Activated naive CD4-positive, alpha-beta T cell treated with anti-CD3 and anti-CD28 coated beads, Interleukin-2, amount 10 ng/mL, durations not matched to agents 7 days and 5 days (primary cell): ENCODE data around the gene VN1R5.

Source experiments
- CTCF ChIA-PET: fragments of 350-600 bp; sonication (Branson Sonifier 250); formaldehyde crosslinking; loops from one replicate; lab custom pipeline; 2021; ENCODE audit warnings: antibody characterized with exemption; lab: Charles Lee
- DNase-seq: peaks from one replicate; pipeline ENCODE4 v3.0.0-alpha.2; 2020
- H3K27ac Mint-ChIP-seq: one replicate; pipeline ENCODE4 v1.8.0; 2021; ENCODE audit warnings: mild to moderate bottlenecking, moderate library complexity, mixed read lengths
- H3K27me3 Mint-ChIP-seq: one replicate; pipeline ENCODE4 v1.8.0; 2021; ENCODE audit warnings: mild to moderate bottlenecking, mixed read lengths
- H3K36me3 Mint-ChIP-seq: one replicate; pipeline ENCODE4 v1.8.0; 2021; ENCODE audit warnings: mixed read lengths
- H3K4me1 Mint-ChIP-seq: one replicate; pipeline ENCODE4 v1.8.0; 2021; ENCODE audit warnings: mixed read lengths
- H3K4me3 Mint-ChIP-seq: one replicate; pipeline ENCODE4 v1.8.0; 2021; ENCODE audit warnings: mild to moderate bottlenecking, moderate library complexity, mixed read lengths
- H3K9me3 Mint-ChIP-seq: one replicate; pipeline ENCODE4 v1.8.0; 2021; ENCODE audit warnings: mixed read lengths

VN1R5 gene

DNA sequence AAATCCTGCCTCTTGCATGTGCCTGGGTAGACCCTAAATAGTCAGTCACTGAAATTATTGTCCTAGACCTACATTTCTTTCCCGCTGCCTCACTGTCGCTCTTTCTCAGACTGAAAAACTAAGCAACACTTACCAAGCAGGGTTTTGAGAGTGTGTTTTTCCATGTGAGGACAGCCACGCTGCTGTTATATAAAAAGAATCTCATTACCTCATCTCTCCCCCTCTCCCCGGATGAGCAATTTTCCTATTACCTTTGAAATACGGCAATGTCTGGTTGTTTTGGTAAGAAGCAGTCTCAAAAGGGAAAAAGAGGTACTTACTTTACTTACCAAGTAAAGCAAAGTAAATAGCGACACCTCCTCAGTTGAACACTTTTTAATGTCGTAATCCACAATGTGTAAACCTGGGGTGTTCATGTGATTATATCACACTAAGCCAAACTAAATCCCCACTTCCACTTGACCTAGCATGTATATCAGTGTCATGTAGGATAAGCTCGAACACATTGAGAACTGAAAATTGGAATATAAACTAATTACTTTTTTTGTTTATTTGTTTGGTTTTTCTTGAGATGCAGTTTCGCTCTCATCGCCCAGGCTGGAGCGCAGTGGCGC lies 12.2 kb upstream of the VN1R5 start:
- no peak for DNase-seq
- Mint-ChIP-seq H3K9me3 (peaks cover 17% of the 10 kb centered on the region), H3K36me3 (no peaks in the 10 kb centered on the region), H3K4me3 (no peak overlapping the region), H3K4me1 (no peaks in the 10 kb centered on the region), H3K27ac (no peak overlapping the region), H3K27me3 (no peaks in the 10 kb centered on the region)
- CTCF ChIA-PET: no interaction called here

DNA sequence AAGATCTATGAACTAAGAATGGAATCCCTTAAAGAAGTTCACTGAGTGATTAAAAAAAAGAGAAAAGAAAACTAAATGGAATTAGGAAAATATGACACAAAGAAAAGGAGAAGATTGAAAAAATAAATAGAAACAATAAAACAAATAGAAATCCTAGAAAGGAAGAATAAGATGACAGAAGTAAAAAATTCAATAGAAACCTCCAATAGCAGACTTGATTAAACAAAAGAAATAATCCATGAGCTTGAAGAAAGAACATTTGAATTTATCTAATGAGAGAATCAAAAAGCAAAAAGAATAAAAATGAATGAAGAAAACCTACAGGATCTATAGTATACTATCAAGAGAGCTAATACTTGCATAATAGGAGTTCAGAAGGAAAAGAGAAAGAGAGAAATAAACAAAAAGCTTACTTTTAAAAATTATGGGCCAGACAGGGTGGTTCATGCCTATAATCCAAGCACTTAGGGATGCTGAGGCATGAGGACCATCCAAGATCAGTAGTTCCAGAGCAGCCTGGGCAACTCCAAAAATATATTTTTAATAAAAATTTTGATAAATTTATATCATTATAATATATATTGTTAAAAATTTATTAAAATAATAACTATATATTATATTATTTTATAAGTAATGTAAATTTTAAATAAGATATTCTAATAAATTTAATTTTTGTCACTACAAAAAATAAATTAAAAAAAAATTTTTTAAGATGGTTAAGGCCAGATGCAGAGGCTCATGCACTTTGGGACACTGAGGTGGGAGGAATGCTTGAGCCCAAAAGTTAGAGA lies 9.4 kb upstream of the VN1R5 start:
- CTCF ChIA-PET: no interaction called here
- Mint-ChIP-seq H3K4me3 (no peak overlapping the region), H3K9me3 (peaks cover 24% of the 10 kb centered on the region), H3K27ac (no peak overlapping the region), H3K36me3 (no peaks in the 10 kb centered on the region), H3K27me3 (no peaks in the 10 kb centered on the region), H3K4me1 (no peaks in the 10 kb centered on the region)
- no peak for DNase-seq

DNA sequence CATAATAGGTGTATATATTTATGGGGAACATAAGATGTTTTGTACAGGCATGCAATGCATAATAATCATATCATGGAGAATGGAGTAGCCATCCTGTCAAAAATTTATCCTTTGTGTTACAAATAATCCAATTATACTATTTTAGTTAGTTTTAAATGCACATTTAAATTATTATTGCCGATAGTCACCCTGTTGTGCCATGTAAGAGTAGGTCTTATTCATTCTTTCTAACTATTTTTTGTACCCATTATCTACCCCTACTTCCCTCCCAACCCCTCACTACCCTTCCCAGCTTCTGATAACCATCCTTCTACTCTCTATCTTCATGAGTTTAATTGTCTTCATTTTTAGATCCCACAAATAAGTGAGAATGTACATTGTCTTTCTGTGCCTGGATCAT lies 8.3 kb upstream of the VN1R5 start:
- Mint-ChIP-seq H3K4me1 (no peaks in the 10 kb centered on the region), H3K36me3 (no peaks in the 10 kb centered on the region), H3K27me3 (no peaks in the 10 kb centered on the region), H3K27ac (no peak overlapping the region), H3K4me3 (no peak overlapping the region), H3K9me3 (peaks cover 24% of the 10 kb centered on the region)
- CTCF ChIA-PET: no interaction called here
- DNase-seq: no peak

GRCh38 chr1:247266053-247266452 lies 10.2 kb downstream of the VN1R5 start:
- Mint-ChIP-seq H3K4me1 (no peaks in the 10 kb centered on the region), H3K9me3 (peaks cover 4% of the 10 kb centered on the region), H3K4me3 (no peak overlapping the region), H3K27ac (no peak overlapping the region), H3K27me3 (no peaks in the 10 kb centered on the region), H3K36me3 (no peaks in the 10 kb centered on the region)
- CTCF ChIA-PET: no interaction called here
- no peak for DNase-seq

GRCh38 chr1:247268390-247269045 lies 12.6 kb downstream of the VN1R5 start:
- Mint-ChIP-seq H3K9me3 (peaks cover 13% of the 10 kb centered on the region), H3K4me1 (no peaks in the 10 kb centered on the region), H3K36me3 (no peaks in the 10 kb centered on the region), H3K4me3 (no peak overlapping the region), H3K27ac (no peak overlapping the region), H3K27me3 (no peaks in the 10 kb centered on the region)
- DNase-seq: no peak
- CTCF ChIA-PET: interaction anchor here (1.2 kb wide), 1 partner anchor 64 kb away, joined by 3 read pairs; no protein-coding TSS in a partner anchor

DNA sequence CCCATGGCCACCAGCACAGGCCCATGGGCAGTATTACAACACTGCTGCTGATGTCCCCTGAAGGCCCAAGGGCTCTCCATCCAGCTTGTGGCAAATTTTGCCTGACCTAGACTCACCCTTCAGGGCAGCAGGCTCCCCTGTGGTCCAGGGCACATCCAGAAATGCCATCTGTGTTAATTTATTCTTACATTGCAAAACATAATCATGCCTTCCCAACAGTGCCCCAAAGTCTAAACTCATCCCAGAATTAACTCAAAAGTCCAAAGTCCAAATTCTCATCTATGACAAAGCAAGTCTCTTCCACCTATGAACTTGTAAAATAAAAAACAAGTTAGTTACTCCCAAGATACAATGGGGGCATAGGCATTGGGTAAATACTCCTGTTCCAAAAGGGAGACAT lies 13.3 kb downstream of the VN1R5 start:
- Mint-ChIP-seq H3K4me1 (no peaks in the 10 kb centered on the region), H3K36me3 (no peaks in the 10 kb centered on the region), H3K27ac (no peak overlapping the region), H3K9me3 (peaks cover 13% of the 10 kb centered on the region), H3K27me3 (no peaks in the 10 kb centered on the region), H3K4me3 (no peak overlapping the region)
- CTCF ChIA-PET: interaction anchor here (1.2 kb wide), 1 partner anchor 63 kb away, joined by 3 read pairs; no protein-coding TSS in a partner anchor
- no peak for DNase-seq

DNA sequence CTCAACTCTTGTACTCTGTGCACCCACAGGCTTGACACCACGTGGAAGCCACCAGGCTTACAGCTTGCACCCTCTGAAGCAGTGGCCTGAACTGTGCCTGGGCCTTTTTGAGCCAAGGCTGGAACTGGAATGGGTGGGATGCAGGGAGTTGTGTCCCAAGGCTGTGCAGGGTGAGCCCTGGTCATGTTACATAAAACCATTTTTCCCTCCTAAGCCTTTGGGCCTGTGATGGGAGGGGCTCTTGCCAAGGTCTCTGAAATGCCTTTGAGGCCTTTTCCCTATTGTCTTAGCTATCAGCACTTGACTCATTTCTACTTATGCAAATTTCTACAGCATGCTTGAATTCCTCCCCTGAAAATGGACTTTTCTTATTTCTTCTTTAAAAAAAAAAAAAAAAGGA lies 14.1 kb downstream of the VN1R5 start:
- no peak overlapping the region for H3K27ac Mint-ChIP-seq
- CTCF ChIA-PET: interaction anchor here (0.7 kb wide), 1 partner anchor 411 kb away, joined by 3 read pairs; no protein-coding TSS in a partner anchor
- H3K9me3 Mint-ChIP-seq: peaks cover 17% of the 10 kb centered on the region
- H3K36me3 Mint-ChIP-seq: no peaks in the 10 kb centered on the region
- no peaks in the 10 kb centered on the region for H3K27me3 Mint-ChIP-seq
- no peak for DNase-seq
- no peak overlapping the region for H3K4me3 Mint-ChIP-seq
- no peaks in the 10 kb centered on the region for H3K4me1 Mint-ChIP-seq

GRCh38 chr1:247273013-247273412 lies 17.1 kb downstream of the VN1R5 start:
- Mint-ChIP-seq H3K4me3 (no peak overlapping the region), H3K27me3 (no peaks in the 10 kb centered on the region), H3K9me3 (peaks cover 29% of the 10 kb centered on the region), H3K27ac (no peak overlapping the region), H3K36me3 (no peaks in the 10 kb centered on the region), H3K4me1 (no peaks in the 10 kb centered on the region)
- no peak for DNase-seq
- CTCF ChIA-PET: no interaction called here

DNA sequence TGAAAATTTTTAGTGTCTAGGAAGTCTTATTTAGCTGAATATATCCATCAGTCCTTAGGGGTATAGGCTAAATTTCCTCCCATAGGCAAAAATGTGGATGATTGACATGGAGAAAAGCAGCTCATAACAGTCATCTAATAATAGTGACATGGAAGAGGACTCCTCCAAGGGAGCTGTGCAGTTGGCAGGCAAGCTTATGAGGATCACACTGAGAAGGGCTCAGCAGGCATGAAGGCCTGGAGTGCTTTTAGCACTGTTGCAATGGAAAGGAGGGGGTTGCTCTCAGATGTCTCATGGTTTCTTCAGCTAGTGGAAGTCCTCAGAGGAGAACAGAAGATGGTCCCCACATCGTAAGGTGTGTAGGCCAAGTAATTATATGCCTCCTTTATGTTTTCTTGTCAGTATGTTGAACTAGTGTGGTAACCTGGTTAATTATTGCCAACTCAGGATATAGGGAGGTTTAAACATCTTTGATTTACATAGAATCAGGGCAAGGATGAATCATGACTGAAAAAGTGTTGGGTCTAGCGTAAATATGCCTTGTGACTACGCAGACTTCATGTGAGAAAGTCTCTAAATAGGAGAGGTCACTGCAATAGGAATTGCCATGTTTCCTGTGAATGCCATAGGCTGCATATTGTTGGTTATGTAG lies 18.9 kb downstream of the VN1R5 start:
- CTCF ChIA-PET: no interaction called here
- DNase-seq: no peak
- Mint-ChIP-seq H3K4me3 (no peak overlapping the region), H3K27me3 (no peaks in the 10 kb centered on the region), H3K9me3 (peaks cover 29% of the 10 kb centered on the region), H3K27ac (no peak overlapping the region), H3K36me3 (no peaks in the 10 kb centered on the region), H3K4me1 (no peaks in the 10 kb centered on the region)

- H3K9me3 Mint-ChIP-seq: peaks cover 16% of the 10 kb centered on the region
- H3K27me3 Mint-ChIP-seq: no peaks in the 10 kb centered on the region
- CTCF ChIA-PET: no interaction called here
- H3K4me1 Mint-ChIP-seq: no peaks in the 10 kb centered on the region
- DNase-seq: no peak
- H3K4me3 Mint-ChIP-seq: no peak overlapping the region
- no peak overlapping the region for H3K27ac Mint-ChIP-seq
- no peaks in the 10 kb centered on the region for H3K36me3 Mint-ChIP-seq
These were observed 21.3 kb downstream of the VN1R5 start for GRCh38 chr1:247277191-247277590.

GRCh38 chr1:247281001-247281574 lies 25.2 kb downstream of the VN1R5 start:
- no peaks in the 10 kb centered on the region for H3K36me3 Mint-ChIP-seq
- no peaks in the 10 kb centered on the region for H3K27me3 Mint-ChIP-seq
- CTCF ChIA-PET: no interaction called here
- no peak overlapping the region for H3K4me3 Mint-ChIP-seq
- H3K4me1 Mint-ChIP-seq: no peaks in the 10 kb centered on the region
- H3K27ac Mint-ChIP-seq: no peak overlapping the region
- peaks cover 12% of the 10 kb centered on the region for H3K9me3 Mint-ChIP-seq
- DNase-seq: no peak

DNA sequence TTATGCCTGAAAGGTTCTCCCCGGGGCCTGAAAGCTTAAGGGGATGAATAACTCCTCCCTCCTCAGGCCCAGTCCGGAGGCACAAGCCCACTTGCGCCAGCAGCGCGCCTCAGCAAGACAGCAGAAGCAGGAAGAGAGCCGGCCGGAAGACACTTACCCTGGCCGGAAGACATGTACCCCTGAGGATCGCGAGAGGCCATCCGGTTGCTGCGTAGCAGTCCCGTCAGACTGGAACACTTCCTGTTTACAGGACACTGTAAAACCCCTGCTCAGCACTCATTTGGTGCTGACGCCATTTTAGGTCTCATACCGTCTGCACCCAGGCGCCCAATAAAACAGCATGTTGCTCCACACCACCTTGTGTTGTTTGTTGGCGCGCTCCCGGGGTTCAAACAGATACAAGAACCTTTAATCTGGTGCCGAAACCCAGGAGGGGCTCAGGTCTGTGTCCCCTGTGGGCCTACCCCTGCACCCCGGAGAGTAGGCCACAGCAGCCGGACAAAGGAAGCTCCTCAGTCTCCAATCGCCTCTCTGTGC lies 30.3 kb downstream of the VN1R5 start:
- H3K9me3 Mint-ChIP-seq: peaks cover 35% of the 10 kb centered on the region
- H3K27me3 Mint-ChIP-seq: no peaks in the 10 kb centered on the region
- CTCF ChIA-PET: no interaction called here
- no peak overlapping the region for H3K27ac Mint-ChIP-seq
- H3K4me1 Mint-ChIP-seq: no peaks in the 10 kb centered on the region
- H3K36me3 Mint-ChIP-seq: no peaks in the 10 kb centered on the region
- DNase-seq: no peak
- H3K4me3 Mint-ChIP-seq: no peak overlapping the region

DNA sequence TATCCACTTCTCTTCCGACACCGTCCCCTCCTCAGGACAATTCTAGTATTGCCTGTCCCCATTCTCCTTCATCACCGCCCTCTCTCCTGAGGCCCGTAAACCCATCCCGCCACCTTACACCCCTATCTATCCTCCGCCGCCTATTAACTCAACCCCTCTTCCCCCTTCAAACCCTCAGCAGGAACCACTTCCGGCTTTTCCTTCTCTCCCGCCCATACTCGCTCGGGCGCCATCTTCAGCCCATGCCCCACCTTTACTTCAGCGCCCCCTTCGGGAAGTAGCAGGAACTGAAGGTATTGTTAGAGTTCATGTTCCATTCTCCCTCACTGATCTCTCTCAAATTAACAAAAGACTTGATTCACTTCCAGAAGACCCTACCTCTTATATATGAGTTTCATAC lies 31.6 kb downstream of the VN1R5 start:
- H3K36me3 Mint-ChIP-seq: no peaks in the 10 kb centered on the region
- CTCF ChIA-PET: no interaction called here
- peaks cover 35% of the 10 kb centered on the region for H3K9me3 Mint-ChIP-seq
- no peaks in the 10 kb centered on the region for H3K4me1 Mint-ChIP-seq
- H3K4me3 Mint-ChIP-seq: no peak overlapping the region
- no peak for DNase-seq
- H3K27me3 Mint-ChIP-seq: no peaks in the 10 kb centered on the region
- H3K27ac Mint-ChIP-seq: no peak overlapping the region

DNA sequence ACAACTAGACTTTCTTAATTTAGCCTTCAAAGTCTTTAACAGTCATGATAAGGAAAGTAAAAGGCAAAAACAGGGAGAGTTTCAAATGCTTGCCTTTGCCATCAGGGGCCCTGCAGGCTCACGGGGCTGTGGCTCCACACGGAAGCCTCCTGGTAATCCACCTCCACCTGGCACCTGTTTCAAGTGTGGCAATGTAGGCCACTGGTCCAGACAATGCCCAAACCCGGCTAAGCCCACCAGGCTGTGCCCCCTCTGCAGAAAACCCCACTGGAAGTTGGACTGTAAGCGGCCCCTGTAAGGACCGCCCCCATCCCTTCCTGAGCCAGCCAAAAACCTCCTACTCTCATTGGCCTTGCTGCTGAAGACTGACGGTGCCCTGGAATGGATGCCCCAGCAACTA lies 32.5 kb downstream of the VN1R5 start:
- CTCF ChIA-PET: no interaction called here
- H3K27ac Mint-ChIP-seq: no peak overlapping the region
- no peaks in the 10 kb centered on the region for H3K27me3 Mint-ChIP-seq
- peaks cover 35% of the 10 kb centered on the region for H3K9me3 Mint-ChIP-seq
- H3K4me3 Mint-ChIP-seq: no peak overlapping the region
- H3K36me3 Mint-ChIP-seq: no peaks in the 10 kb centered on the region
- no peak for DNase-seq
- no peaks in the 10 kb centered on the region for H3K4me1 Mint-ChIP-seq
